ENCODE measurements around the gene SLITRK1. TPM values are rescaled to one million over a fixed set of nuclear protein-coding genes. Genes with fewer than 3 reads are reported as not detected.

SLITRK1 gene
- total RNA-seq, 3 donors from 2014 or later: 0.06 TPM; not detected in 2

- no peaks in the 10 kb centered on the region for H3K36me3 ChIP-seq (ENCODE audit: low read depth)
- DNase-seq (peak in 1 of 3 donors; percentile 22), ATAC-seq (no peak)
- peaks cover 8% of the 10 kb centered on the region for H3K9me3 ChIP-seq
- TF ChIP-seq CTCF (IDR thresholded peaks at IDR 0.05): no peak
- no peak overlapping the region for H3K4me3 ChIP-seq
- intact Hi-C loops (cut with DNase I, micrococcal nuclease): no loop called here
- H3K4me1 ChIP-seq (ENCODE audit: low read depth): no peaks in the 10 kb centered on the region
Observed at GRCh38 chr13:83878691-83879430, 3.4 kb downstream of the SLITRK1 start.

GRCh38 chr13:83877651-83878355, 4.5 kb downstream of the SLITRK1 start:
- H3K4me3 ChIP-seq: no peak overlapping the region
- H3K9me3 ChIP-seq: peaks cover 13% of the 10 kb centered on the region
- no peaks in the 10 kb centered on the region for H3K4me1 ChIP-seq (ENCODE audit: low read depth)
- no peaks in the 10 kb centered on the region for H3K36me3 ChIP-seq (ENCODE audit: low read depth)
- no peak for TF ChIP-seq CTCF (IDR thresholded peaks at IDR 0.05)
- ATAC-seq: no peak
- DNase-seq: no peak
- intact Hi-C loops (cut with DNase I, micrococcal nuclease): no loop called here

GRCh38 chr13:83876546-83876945, 5.7 kb downstream of the SLITRK1 start:
- no peaks in the 10 kb centered on the region for H3K36me3 ChIP-seq (ENCODE audit: low read depth)
- no peak for ATAC-seq
- TF ChIP-seq CTCF (IDR thresholded peaks at IDR 0.05): no peak
- H3K9me3 ChIP-seq: peaks cover 16% of the 10 kb centered on the region
- intact Hi-C loops (cut with DNase I, micrococcal nuclease): no loop called here
- no peak for DNase-seq
- H3K4me1 ChIP-seq (ENCODE audit: low read depth): no peaks in the 10 kb centered on the region
- H3K4me3 ChIP-seq: no peak overlapping the region

- intact Hi-C loops (cut with DNase I, micrococcal nuclease): no loop called here
- H3K4me3 ChIP-seq: no peak overlapping the region
- H3K9me3 ChIP-seq: peaks cover 34% of the 10 kb centered on the region
- no peaks in the 10 kb centered on the region for H3K4me1 ChIP-seq (ENCODE audit: low read depth)
- ATAC-seq (no peak), DNase-seq (no peak)
- no peaks in the 10 kb centered on the region for H3K36me3 ChIP-seq (ENCODE audit: low read depth)
- TF ChIP-seq CTCF (IDR thresholded peaks at IDR 0.05): no peak
Observed at GRCh38 chr13:83867708-83868107, 14.6 kb downstream of the SLITRK1 start.

GRCh38 chr13:83865161-83866137, 16.8 kb downstream of the SLITRK1 start:
- Histone ChIP-seq H3K9me3 (peaks cover 43% of the 10 kb centered on the region), H3K4me1 (ENCODE audit: low read depth) (no peaks in the 10 kb centered on the region), H3K4me3 (no peak overlapping the region), H3K36me3 (ENCODE audit: low read depth) (no peaks in the 10 kb centered on the region)
- TF ChIP-seq CTCF (IDR thresholded peaks at IDR 0.05): no peak
- intact Hi-C loops (cut with DNase I, micrococcal nuclease): no loop called here
- no peak for DNase-seq
- no peak for ATAC-seq
